KMS-11 (cell line): Measurements from ENCODE around the gene FAF2.

Experiments
- H2AFZ ChIP-seq: fragments of 200-600 bp; sonication (generic); 2 replicates; pipeline ENCODE4 v1.6.1; 2016; ENCODE audit warnings: antibody characterized with exemption, mixed run types, low read depth
- H3K27ac ChIP-seq: fragments of 200-600 bp; sonication (generic); 2 replicates; pipeline ENCODE4 v1.6.1; 2016; ENCODE audit warnings: mild to moderate bottlenecking, mixed run types
- H3K27me3 ChIP-seq: fragments of 200-600 bp; sonication (generic); 2 replicates; pipeline ENCODE4 v1.6.1; 2017; ENCODE audit warnings: mild to moderate bottlenecking, low read depth, mixed run types, moderate library complexity; ENCODE audit not compliant: insufficient read depth
- H3K36me3 ChIP-seq: fragments of 200-600 bp; sonication (generic); 2 replicates; pipeline ENCODE4 v1.6.1; 2017; ENCODE audit warnings: mild to moderate bottlenecking, mixed run types; ENCODE audit not compliant: insufficient read depth
- H3K4me1 ChIP-seq: fragments of 200-600 bp; sonication (generic); 2 replicates; pipeline ENCODE4 v1.6.1; 2016; ENCODE audit warnings: mild to moderate bottlenecking, low read depth, mixed run types; ENCODE audit not compliant: poor library complexity, severe bottlenecking
- H3K4me2 ChIP-seq: fragments of 200-600 bp; sonication (generic); 2 replicates; pipeline ENCODE4 v1.7.0; 2016; ENCODE audit warnings: mild to moderate bottlenecking, mixed run types
- H3K4me3 ChIP-seq: fragments of 200-600 bp; sonication (generic); IDR thresholded peaks from 2 replicates; pipeline ENCODE4 v1.6.1; 2017; ENCODE audit warnings: low read depth, low read length, mixed read lengths; ENCODE audit not compliant: insufficient read depth
- H3K79me2 ChIP-seq: fragments of 200-600 bp; sonication (generic); 2 replicates; pipeline ENCODE4 v1.6.1; 2016; ENCODE audit warnings: low read depth, mixed run types; ENCODE audit not compliant: insufficient read depth
- H3K9ac ChIP-seq: fragments of 200-600 bp; sonication (generic); 2 replicates; pipeline ENCODE4 v1.6.1; 2016; ENCODE audit warnings: mild to moderate bottlenecking, mixed run types
- H4K20me1 ChIP-seq: fragments of 200-600 bp; sonication (generic); 2 replicates; pipeline ENCODE4 v1.6.1; 2016; ENCODE audit warnings: mild to moderate bottlenecking, mixed run types; ENCODE audit not compliant: insufficient read depth
- TF ChIP-seq, protein P1 (sequence below): fragments of 200-600 bp; sonication (generic); conservative IDR thresholded peaks from 2 replicates; pipeline ENCODE4 v1.6.1; 2017; ENCODE audit warnings: low read depth, mild to moderate bottlenecking, antibody characterized with exemption, low read length, moderate library complexity, mixed read lengths

FAF2 gene

DNA sequence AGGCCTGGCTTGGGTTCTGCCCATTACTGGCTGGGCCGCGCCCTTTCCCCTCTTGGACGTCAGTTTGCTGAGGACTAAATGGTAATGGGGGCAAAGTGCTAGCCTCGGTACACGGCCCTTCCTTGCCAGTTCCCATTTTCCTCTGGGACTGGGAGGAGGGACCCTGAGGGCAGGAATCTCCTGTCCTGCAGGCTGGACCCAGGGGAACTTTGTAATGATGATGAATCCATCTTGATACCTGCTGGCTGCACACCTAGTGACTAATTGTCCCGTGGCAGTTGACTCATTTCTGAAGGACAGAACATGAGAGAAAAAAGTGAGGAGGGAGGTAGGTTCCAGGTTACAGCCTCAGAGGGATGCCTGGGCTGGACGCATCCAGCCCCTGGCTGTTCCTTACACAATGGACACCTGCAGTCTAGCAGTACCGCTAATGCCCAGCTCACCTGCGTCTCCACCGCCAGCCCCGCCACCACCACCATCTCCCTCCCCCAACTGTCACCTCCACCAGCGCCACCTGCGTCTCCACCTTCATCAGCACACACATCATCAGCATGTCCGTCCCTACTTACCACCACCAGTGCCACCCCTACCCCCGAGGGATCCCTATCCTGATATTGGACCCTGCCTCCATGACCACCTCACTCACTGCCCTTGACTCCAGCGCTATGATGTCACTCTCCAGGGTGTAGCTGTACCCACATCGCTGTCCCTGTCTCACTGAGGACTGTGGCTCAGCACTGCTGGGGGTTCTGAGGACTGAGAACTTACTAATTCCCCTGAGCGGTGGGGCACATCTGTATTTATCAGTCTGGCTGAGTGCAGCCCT is 105.3 kb downstream of the FAF2 start:
- H3K4me2 ChIP-seq = no peak overlapping the region
- no peak overlapping the region for H2AFZ ChIP-seq
- H3K4me1 ChIP-seq = no peaks in the 10 kb centered on the region

GRCh38 chr5:176557846-176558245 is 109.7 kb downstream of the FAF2 start:
- Histone ChIP-seq H3K79me2 (no peaks in the 10 kb centered on the region), H3K27ac (no peak overlapping the region)
- TF ChIP-seq, protein P1, sequence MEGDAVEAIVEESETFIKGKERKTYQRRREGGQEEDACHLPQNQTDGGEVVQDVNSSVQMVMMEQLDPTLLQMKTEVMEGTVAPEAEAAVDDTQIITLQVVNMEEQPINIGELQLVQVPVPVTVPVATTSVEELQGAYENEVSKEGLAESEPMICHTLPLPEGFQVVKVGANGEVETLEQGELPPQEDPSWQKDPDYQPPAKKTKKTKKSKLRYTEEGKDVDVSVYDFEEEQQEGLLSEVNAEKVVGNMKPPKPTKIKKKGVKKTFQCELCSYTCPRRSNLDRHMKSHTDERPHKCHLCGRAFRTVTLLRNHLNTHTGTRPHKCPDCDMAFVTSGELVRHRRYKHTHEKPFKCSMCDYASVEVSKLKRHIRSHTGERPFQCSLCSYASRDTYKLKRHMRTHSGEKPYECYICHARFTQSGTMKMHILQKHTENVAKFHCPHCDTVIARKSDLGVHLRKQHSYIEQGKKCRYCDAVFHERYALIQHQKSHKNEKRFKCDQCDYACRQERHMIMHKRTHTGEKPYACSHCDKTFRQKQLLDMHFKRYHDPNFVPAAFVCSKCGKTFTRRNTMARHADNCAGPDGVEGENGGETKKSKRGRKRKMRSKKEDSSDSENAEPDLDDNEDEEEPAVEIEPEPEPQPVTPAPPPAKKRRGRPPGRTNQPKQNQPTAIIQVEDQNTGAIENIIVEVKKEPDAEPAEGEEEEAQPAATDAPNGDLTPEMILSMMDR = no peak

More for the DNA sequence above, 105.3 kb downstream of the FAF2 start:
- H3K27me3 ChIP-seq = no peaks in the 10 kb centered on the region
- no peak overlapping the region for H3K27ac ChIP-seq
- H3K4me3 ChIP-seq = no peak overlapping the region
- H4K20me1 ChIP-seq = no peaks in the 10 kb centered on the region
- no peaks in the 10 kb centered on the region for H3K36me3 ChIP-seq
- no peaks in the 10 kb centered on the region for H3K79me2 ChIP-seq
- H3K9ac ChIP-seq = no peak overlapping the region
- TF ChIP-seq, protein P1 = no peak

More at GRCh38 chr5:176557846-176558245, 109.7 kb downstream of the FAF2 start:
- Histone ChIP-seq H3K27me3 (no peaks in the 10 kb centered on the region), H3K36me3 (no peaks in the 10 kb centered on the region), H4K20me1 (no peaks in the 10 kb centered on the region), H3K4me3 (no peak overlapping the region), H3K4me1 (no peaks in the 10 kb centered on the region), H3K9ac (no peak overlapping the region), H2AFZ (no peak overlapping the region), H3K4me2 (no peak overlapping the region)
